Lung (tissue), 12 donors: ENCODE data around the gene ABCC5. TPM values are rescaled to one million over a fixed set of nuclear protein-coding genes. Genes with fewer than 3 reads are reported as not detected.

ENCODE experiments used
- ATAC-seq: fragments of 200-7000 bp; cut with Tn5 transposase; one replicate; pipeline ENCODE4 v1.9.1; 2020; ENCODE audit warnings: moderate number of reproducible peaks; ENCODE audit not compliant: insufficient read depth, low FRiP score
- DNase-seq, 3 donors: peaks; one replicate each; pipeline ENCODE4 v3.0.0-alpha.2; 2013 to 2017
- H3K27ac ChIP-seq, 2 donors: one replicate each; pipeline ENCODE4 v1.5.1; 2013; ENCODE audit warnings: mild to moderate bottlenecking in 2 of 2, moderate library complexity in 2 of 2, control low read depth in 1 of 2, inconsistent platforms in 1 of 2, low read depth in 1 of 2, low read length in 1 of 2
- H3K27me3 ChIP-seq, 3 donors: one replicate each; pipeline ENCODE4 v1.5.1; 2013; ENCODE audit warnings: low read length in 2 of 3; ENCODE audit not compliant: control insufficient read depth in 3 of 3, insufficient read depth in 3 of 3
- H3K36me3 ChIP-seq, 4 donors: one replicate each; pipeline ENCODE4 v1.5.1; 2013; ENCODE audit warnings: low read length in 4 of 4, mild to moderate bottlenecking in 1 of 4, moderate library complexity in 1 of 4; ENCODE audit not compliant: control insufficient read depth in 4 of 4, insufficient read depth in 4 of 4
- H3K4me1 ChIP-seq, 5 donors: one replicate each; pipeline ENCODE4 v1.5.1; 2013; ENCODE audit warnings: low read length in 5 of 5, mild to moderate bottlenecking in 2 of 5, moderate library complexity in 1 of 5; ENCODE audit not compliant: control insufficient read depth in 5 of 5, insufficient read depth in 5 of 5
- H3K4me3 ChIP-seq: one replicate; pipeline ENCODE4 v1.5.1; 2013; ENCODE audit warnings: mild to moderate bottlenecking, control low read depth, moderate library complexity
- H3K9ac ChIP-seq, 2 donors: one replicate each; pipeline ENCODE4 v1.5.1; 2013; ENCODE audit warnings: low read length in 2 of 2, control low read depth in 1 of 2; ENCODE audit not compliant: insufficient read depth in 1 of 2
- H3K9me3 ChIP-seq, 4 donors: one replicate each; pipeline ENCODE4 v1.5.1; 2013; ENCODE audit warnings: low read length in 3 of 4, mild to moderate bottlenecking in 1 of 4, moderate library complexity in 1 of 4; ENCODE audit not compliant: control insufficient read depth in 4 of 4, insufficient read depth in 3 of 4
- WGBS, 2 donors: extraction: QIAGEN DNeasy Blood & Tissue Kit; methylation state at CpG; one replicate each; pipeline ENCODE4 v1.1.7; 2013; 5-methylcytosine and 5-hydroxymethylcytosine counted together
- polyA plus RNA-seq, 2 donors: library from polyadenylated mRNA; stranded (reverse); fragments of 200-250 nt; gene quantifications; one replicate each; pipeline ENCODE4 v1.2.1, GENCODE V29; 2013
- total RNA-seq, 2 donors: library from RNA; depleted of rRNA in 1 of 2; stranded (reverse); fragments of >200 nt in 1 of 2; gene quantifications; one replicate each; pipeline ENCODE4 v1.2.1, GENCODE V29; 2014 to 2021
- TF ChIP-seq, protein P1 (sequence below): IDR thresholded peaks from 2 replicates; pipeline ENCODE4 v1.5.1; 2012; ENCODE audit warnings: mild to moderate bottlenecking; ENCODE audit errors: control extremely low read depth, extremely low read depth
- donor health status: control.
- donor health status: control.
- donor health status: Bipolar disorder and iron deficiency.
- donor health status: healthy.
- donor health status: DM: yes; HTN: yes; CAD: no.

ABCC5 gene
- total and polyA plus RNA-seq, 4 donors, result 12.1 to 78.1 (median 21.0) TPM

DNA sequence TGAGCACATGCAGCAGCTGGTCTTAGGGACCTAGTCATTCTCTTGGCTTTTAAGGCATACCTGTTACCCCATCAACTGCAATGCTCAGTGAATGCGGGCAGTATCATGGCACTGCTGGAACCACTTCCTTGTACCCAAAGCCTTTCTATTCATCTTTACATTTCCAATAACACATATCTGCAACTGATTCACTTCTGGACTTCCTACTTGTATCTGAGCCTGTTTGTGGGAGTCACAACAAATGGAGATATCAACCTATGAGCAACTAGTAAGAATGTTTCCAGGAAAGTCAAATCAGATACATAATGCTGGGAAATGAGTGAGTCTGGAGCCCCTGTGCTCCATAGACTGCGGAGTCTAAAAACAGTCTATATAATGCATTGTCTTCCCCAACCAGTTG is 71.6 kb downstream of the ABCC5 start:
- no peak overlapping the region for H3K9ac ChIP-seq
- DNase-seq (no peak), ATAC-seq (no peak)
- no peak overlapping the region for H3K4me3 ChIP-seq
- H3K27ac ChIP-seq, result no peak overlapping the region
- 96 to 100% methylated on average over 2 of the region's 2 CpGs for WGBS, 2 donors
- no peaks in the 10 kb centered on the region for H3K4me1 ChIP-seq
- TF ChIP-seq, protein P1, sequence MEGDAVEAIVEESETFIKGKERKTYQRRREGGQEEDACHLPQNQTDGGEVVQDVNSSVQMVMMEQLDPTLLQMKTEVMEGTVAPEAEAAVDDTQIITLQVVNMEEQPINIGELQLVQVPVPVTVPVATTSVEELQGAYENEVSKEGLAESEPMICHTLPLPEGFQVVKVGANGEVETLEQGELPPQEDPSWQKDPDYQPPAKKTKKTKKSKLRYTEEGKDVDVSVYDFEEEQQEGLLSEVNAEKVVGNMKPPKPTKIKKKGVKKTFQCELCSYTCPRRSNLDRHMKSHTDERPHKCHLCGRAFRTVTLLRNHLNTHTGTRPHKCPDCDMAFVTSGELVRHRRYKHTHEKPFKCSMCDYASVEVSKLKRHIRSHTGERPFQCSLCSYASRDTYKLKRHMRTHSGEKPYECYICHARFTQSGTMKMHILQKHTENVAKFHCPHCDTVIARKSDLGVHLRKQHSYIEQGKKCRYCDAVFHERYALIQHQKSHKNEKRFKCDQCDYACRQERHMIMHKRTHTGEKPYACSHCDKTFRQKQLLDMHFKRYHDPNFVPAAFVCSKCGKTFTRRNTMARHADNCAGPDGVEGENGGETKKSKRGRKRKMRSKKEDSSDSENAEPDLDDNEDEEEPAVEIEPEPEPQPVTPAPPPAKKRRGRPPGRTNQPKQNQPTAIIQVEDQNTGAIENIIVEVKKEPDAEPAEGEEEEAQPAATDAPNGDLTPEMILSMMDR, result no peak
- no peaks in the 10 kb centered on the region for H3K9me3 ChIP-seq
- H3K27me3 ChIP-seq, result no peaks in the 10 kb centered on the region
- H3K36me3 ChIP-seq, result peaks cover 25 to 39% (median 32%) of the 10 kb centered on the region in 4 donors

DNA sequence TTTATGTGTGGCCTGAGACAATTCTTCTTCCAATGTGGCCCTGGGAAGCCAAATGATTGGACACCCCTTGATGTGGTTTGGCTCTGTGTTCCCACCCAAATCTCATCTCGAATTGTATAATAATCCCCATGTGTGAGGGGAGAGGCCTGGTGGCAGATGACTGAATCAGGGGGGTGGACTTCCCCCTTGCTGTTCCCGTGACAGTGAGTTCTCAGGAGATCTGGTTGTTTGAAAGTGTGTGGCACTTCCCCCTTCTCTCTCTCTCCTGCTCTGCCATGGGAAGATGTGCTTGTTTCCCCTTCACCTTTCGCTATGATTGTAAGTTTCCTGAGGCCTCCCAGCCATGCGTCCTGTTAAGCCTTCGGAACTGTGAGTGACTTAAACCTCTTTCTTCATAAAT is 72.9 kb downstream of the ABCC5 start:
- DNase-seq (no peak), ATAC-seq (no peak)
- Histone ChIP-seq H3K4me3 (no peak overlapping the region), H3K27ac (no peak overlapping the region), H3K9me3 (no peaks in the 10 kb centered on the region), H3K36me3 (peaks cover 23 to 39% (median 28%) of the 10 kb centered on the region in 4 donors), H3K9ac (no peak overlapping the region), H3K27me3 (no peaks in the 10 kb centered on the region), H3K4me1 (no peaks in the 10 kb centered on the region)
- WGBS, 2 donors, result 43 to 75% methylated on average over 5 of the region's 5 CpGs
- TF ChIP-seq, protein P1, result no peak

DNA sequence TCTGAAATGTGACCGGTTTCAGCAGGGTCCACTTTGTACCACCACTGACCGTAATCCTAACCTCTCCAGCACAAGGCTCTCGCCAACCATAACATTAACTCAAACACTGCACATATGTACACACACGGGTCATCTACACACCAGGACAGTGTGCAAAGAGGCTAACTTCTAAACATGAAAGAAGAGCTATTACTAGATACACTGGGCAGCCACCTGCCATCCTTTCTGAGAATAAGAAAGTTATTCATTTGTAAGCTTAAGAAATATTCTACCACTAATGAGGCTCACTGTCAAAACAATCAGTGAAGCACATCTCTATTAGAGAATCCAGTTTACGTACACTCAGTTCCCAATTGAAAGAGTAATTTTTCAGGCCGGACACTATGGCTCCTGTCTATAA is 73.9 kb downstream of the ABCC5 start:
- TF ChIP-seq, protein P1, result no peak
- Histone ChIP-seq H3K27ac (no peak overlapping the region), H3K4me1 (no peaks in the 10 kb centered on the region), H3K4me3 (no peak overlapping the region), H3K9ac (no peak overlapping the region), H3K36me3 (peaks cover 20 to 44% (median 24%) of the 10 kb centered on the region in 4 donors), H3K9me3 (no peaks in the 10 kb centered on the region), H3K27me3 (no peaks in the 10 kb centered on the region)
- DNase-seq, result no peak
- 96 to 98% methylated on average over 6 of the region's 6 CpGs for WGBS, 2 donors
- ATAC-seq, result no peak

DNA sequence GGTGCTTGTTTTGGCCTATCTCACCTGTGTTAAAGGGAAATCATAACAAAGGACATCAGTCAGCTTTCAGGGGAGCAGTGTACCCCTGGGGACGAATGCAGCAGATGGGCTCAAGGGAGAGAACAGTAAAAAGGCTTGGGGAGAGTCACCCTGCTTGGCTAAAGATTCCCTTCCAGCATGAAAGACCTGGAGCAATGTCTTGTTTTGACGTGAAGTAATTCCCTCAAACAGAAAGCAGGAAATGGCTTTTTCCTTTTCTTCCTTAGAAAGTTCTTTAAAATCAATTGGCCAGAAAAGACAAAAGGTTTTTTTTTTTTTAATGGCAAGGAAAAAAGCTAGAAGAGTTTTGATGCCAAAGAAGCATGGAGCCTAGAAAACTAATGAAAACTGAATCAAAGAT is 76.5 kb downstream of the ABCC5 start:
- ATAC-seq, result no peak
- TF ChIP-seq, protein P1, result no peak
- Histone ChIP-seq H3K27me3 (no peaks in the 10 kb centered on the region), H3K36me3 (peaks cover 14 to 48% (median 24%) of the 10 kb centered on the region in 4 donors), H3K4me1 (no peaks in the 10 kb centered on the region), H3K4me3 (no peak overlapping the region), H3K9ac (no peak overlapping the region), H3K9me3 (no peaks in the 10 kb centered on the region), H3K27ac (no peak overlapping the region)
- 58 to 66% methylated on average over 2 of the region's 2 CpGs for WGBS, 2 donors
- no peak for DNase-seq
